ENCODE measurements around the gene KIF5C. TPM values are rescaled to one million over a fixed set of nuclear protein-coding genes. Genes with fewer than 3 reads are reported as not detected.

KIF5C gene
- total RNA-seq, 1 donor from 2014 or later = 13.3 TPM

- TF ChIP-seq POLR2AphosphoS5 (IDR thresholded peaks at IDR 0.05; ENCODE audit: insufficient read depth in 1 of 2, low read depth in 1 of 2) (peak in 1 of 2 donors; percentile 48), POLR2A (IDR thresholded peaks at IDR 0.05) (no peak)
- TF ChIP-seq, protein P1, sequence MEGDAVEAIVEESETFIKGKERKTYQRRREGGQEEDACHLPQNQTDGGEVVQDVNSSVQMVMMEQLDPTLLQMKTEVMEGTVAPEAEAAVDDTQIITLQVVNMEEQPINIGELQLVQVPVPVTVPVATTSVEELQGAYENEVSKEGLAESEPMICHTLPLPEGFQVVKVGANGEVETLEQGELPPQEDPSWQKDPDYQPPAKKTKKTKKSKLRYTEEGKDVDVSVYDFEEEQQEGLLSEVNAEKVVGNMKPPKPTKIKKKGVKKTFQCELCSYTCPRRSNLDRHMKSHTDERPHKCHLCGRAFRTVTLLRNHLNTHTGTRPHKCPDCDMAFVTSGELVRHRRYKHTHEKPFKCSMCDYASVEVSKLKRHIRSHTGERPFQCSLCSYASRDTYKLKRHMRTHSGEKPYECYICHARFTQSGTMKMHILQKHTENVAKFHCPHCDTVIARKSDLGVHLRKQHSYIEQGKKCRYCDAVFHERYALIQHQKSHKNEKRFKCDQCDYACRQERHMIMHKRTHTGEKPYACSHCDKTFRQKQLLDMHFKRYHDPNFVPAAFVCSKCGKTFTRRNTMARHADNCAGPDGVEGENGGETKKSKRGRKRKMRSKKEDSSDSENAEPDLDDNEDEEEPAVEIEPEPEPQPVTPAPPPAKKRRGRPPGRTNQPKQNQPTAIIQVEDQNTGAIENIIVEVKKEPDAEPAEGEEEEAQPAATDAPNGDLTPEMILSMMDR (IDR thresholded peaks at IDR 0.05) = no peak
- Histone ChIP-seq H3K36me3 (no peaks in the 10 kb centered on the region), H3K9me3 (no peaks in the 10 kb centered on the region), H3K27ac (peak overlapping the region; percentile 32), H3K27me3 (no peaks in the 10 kb centered on the region), H3K4me3 (peak overlapping the region; percentile 56 to 62), H3K4me1 (peaks cover 24% of the 10 kb centered on the region)
- intact Hi-C loops (cut with DNase I) = no loop called here
- no peak for DNase-seq (ENCODE audit: extremely low spot score in 2 of 2)
Observed at GRCh38 chr2:148876595-148877402, 1.8 kb downstream of the KIF5C start.

- Histone ChIP-seq H3K27me3 (no peaks in the 10 kb centered on the region), H3K36me3 (no peaks in the 10 kb centered on the region), H3K27ac (peak overlapping the region; percentile 32), H3K9me3 (no peaks in the 10 kb centered on the region), H3K4me1 (peaks cover 24% of the 10 kb centered on the region), H3K4me3 (no peak overlapping the region)
- intact Hi-C loops (cut with DNase I) = no loop called here
- TF ChIP-seq POLR2AphosphoS5 (IDR thresholded peaks at IDR 0.05; ENCODE audit: insufficient read depth in 1 of 2, low read depth in 1 of 2) (no peak), POLR2A (IDR thresholded peaks at IDR 0.05) (no peak)
- TF ChIP-seq, protein P1 (IDR thresholded peaks at IDR 0.05) = no peak
- no peak for DNase-seq (ENCODE audit: extremely low spot score in 2 of 2)
Observed at GRCh38 chr2:148877403-148877740, 2.3 kb downstream of the KIF5C start.

- Histone ChIP-seq H3K4me1 (peaks cover 20% of the 10 kb centered on the region), H3K36me3 (no peaks in the 10 kb centered on the region), H3K9me3 (no peaks in the 10 kb centered on the region), H3K27ac (no peak overlapping the region), H3K27me3 (no peaks in the 10 kb centered on the region), H3K4me3 (no peak overlapping the region)
- intact Hi-C loops (cut with DNase I) = no loop called here
- no peak for DNase-seq (ENCODE audit: extremely low spot score in 2 of 2)
- TF ChIP-seq, protein P1 (IDR thresholded peaks at IDR 0.05) = no peak
- TF ChIP-seq POLR2A (IDR thresholded peaks at IDR 0.05) (no peak), POLR2AphosphoS5 (IDR thresholded peaks at IDR 0.05; ENCODE audit: insufficient read depth in 1 of 2, low read depth in 1 of 2) (no peak)
Observed at GRCh38 chr2:148880636-148881035, 5.6 kb downstream of the KIF5C start.

GRCh38 chr2:148882051-148882450, 7.0 kb downstream of the KIF5C start:
- TF ChIP-seq, protein P1 (IDR thresholded peaks at IDR 0.05) = no peak
- TF ChIP-seq POLR2A (IDR thresholded peaks at IDR 0.05) (no peak), POLR2AphosphoS5 (IDR thresholded peaks at IDR 0.05; ENCODE audit: insufficient read depth in 1 of 2, low read depth in 1 of 2) (no peak)
- peaks cover 6% of the 10 kb centered on the region for H3K4me1 ChIP-seq
- H3K27me3 ChIP-seq = no peaks in the 10 kb centered on the region
- DNase-seq (ENCODE audit: extremely low spot score in 2 of 2) = no peak
- no peaks in the 10 kb centered on the region for H3K36me3 ChIP-seq
- no peaks in the 10 kb centered on the region for H3K9me3 ChIP-seq
- intact Hi-C loops (cut with DNase I) = no loop called here
- H3K27ac ChIP-seq = no peak overlapping the region
- no peak overlapping the region for H3K4me3 ChIP-seq

DNA sequence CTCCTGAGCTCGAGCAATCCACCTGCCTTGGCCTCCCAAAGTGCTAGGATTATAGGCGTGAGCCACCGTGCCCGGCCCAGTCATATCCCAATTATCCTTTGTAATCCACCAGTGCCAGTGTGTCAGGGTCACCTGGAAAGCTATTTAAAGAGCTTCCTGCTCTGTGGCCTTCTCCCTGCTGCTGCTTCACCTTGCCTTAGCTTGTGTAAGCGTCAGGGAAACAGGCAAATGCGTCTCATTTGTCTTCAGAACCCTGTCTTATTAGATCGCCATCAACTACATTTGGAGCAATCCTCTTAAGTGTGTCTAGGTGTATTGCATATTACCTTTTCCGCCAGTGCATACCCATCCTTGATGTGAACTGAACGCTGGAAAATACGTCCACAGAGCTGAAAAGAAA, 10.2 kb downstream of the KIF5C start:
- no peaks in the 10 kb centered on the region for H3K27me3 ChIP-seq
- intact Hi-C loops (cut with DNase I) = no loop called here
- no peak for DNase-seq (ENCODE audit: extremely low spot score in 2 of 2)
- H3K36me3 ChIP-seq = no peaks in the 10 kb centered on the region
- H3K27ac ChIP-seq = no peak overlapping the region
- H3K4me1 ChIP-seq = peaks cover 13% of the 10 kb centered on the region
- TF ChIP-seq, protein P1 (IDR thresholded peaks at IDR 0.05) = no peak
- TF ChIP-seq POLR2A (IDR thresholded peaks at IDR 0.05) (no peak), POLR2AphosphoS5 (IDR thresholded peaks at IDR 0.05; ENCODE audit: insufficient read depth in 1 of 2, low read depth in 1 of 2) (no peak)
- H3K4me3 ChIP-seq = no peak overlapping the region
- no peaks in the 10 kb centered on the region for H3K9me3 ChIP-seq
